Measurements from ENCODE around the gene CIBAR2. TPM values are rescaled to one million over a fixed set of nuclear protein-coding genes. Genes with fewer than 3 reads are reported as not detected.

The CIBAR2 gene
- total RNA-seq, 1 donor from 2014 or later, result 4.9 TPM

DNA sequence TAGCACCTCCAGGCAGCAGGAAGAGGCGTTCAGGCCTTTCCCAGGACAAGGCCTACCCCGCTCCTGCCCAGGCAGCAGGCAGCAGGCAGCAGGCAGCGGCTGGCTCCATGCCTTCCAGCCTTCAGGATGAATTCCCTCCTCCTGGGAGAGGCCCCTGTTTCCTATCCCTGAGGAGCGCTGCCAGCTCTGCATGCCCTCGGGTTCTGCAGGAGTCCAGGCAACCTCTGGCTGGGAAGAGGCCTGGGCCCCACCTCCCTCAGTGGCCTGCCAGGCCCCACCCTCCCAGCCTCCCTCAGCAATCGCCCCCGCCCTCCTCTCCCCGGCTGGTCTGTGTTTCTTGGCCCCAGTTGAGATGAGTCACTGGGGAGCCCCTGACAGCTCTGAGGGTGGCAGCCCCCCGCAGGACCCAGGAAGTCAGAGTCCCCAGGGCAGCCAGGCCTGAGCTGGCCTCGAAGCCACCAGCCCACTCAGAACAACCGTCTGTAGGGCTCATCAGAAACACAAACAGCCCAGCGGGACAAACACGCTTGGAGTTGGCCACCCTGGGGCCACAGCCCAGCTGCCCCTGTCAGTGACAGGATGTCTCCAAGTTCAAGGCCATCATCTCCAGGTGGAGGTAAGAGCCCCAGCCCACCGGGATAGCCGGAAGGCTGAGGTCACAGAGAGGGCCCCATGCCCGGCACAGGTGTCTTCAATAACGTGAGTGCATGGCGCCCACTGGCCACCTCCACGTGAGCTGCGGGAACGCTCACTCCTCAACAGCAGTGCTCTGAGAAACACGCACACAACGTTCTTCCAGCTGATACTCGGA is 39.5 kb upstream of the CIBAR2 start:
- H3K9me3 Mint-ChIP-seq, result no peaks in the 10 kb centered on the region
- peak overlapping the region; percentile 19 for H3K27ac Mint-ChIP-seq
- no peaks in the 10 kb centered on the region for H3K36me3 Mint-ChIP-seq
- no peak overlapping the region for H3K4me3 Mint-ChIP-seq
- H3K27me3 Mint-ChIP-seq, result peaks cover 10% of the 10 kb centered on the region
- no peak for DNase-seq (ENCODE audit: extremely low spot score, unreplicated experiment)
- peaks cover 35% of the 10 kb centered on the region for H3K4me1 Mint-ChIP-seq (ENCODE audit: unreplicated experiment)
- TF ChIP-seq CTCF (conservative IDR thresholded peaks at IDR 0.05), result no peak

DNA sequence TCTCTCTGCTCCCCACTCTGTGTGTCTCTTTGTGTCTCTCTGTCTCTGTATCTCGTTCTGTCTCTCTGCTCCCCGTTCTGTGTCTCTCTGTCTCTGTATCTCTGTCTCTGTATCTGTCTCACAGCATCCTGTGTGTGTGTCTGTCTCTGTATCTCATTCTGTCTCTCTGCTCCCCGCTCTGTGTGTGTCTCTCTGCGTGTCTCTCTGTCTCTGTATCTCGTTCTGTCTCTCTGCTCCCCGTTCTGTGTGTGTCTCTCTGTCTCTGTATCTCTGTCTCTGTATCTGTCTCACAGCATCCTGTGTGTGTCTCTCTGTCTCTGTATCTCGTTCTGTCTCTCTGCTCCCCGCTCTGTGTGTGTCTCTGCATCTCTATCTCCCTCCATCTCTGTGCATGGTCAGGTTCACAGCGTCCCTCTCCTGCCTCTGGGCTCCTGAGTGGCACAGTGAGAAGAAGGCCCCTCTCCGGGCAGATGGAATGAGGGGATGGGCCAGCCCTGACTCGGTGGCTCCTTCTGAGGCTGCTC is 38.9 kb upstream of the CIBAR2 start:
- no peak for TF ChIP-seq CTCF (conservative IDR thresholded peaks at IDR 0.05)

GRCh38 chr16:85150331-85150940 is 38.2 kb upstream of the CIBAR2 start:
- Mint-ChIP-seq H3K9me3 (no peaks in the 10 kb centered on the region), H3K4me1 (ENCODE audit: unreplicated experiment) (peaks cover 38% of the 10 kb centered on the region), H3K27ac (peak overlapping the region; percentile 19), H3K27me3 (peaks cover 10% of the 10 kb centered on the region), H3K4me3 (no peak overlapping the region), H3K36me3 (no peaks in the 10 kb centered on the region)
- DNase-seq (ENCODE audit: extremely low spot score, unreplicated experiment), result no peak
- TF ChIP-seq CTCF (conservative IDR thresholded peaks at IDR 0.05), result no peak

More for the DNA sequence above, 38.9 kb upstream of the CIBAR2 start:
- peak overlapping the region; percentile 19 for H3K27ac Mint-ChIP-seq
- DNase-seq (ENCODE audit: extremely low spot score, unreplicated experiment), result no peak
- H3K27me3 Mint-ChIP-seq, result peaks cover 10% of the 10 kb centered on the region
- H3K36me3 Mint-ChIP-seq, result no peaks in the 10 kb centered on the region
- no peak overlapping the region for H3K4me3 Mint-ChIP-seq
- H3K9me3 Mint-ChIP-seq, result no peaks in the 10 kb centered on the region
- H3K4me1 Mint-ChIP-seq (ENCODE audit: unreplicated experiment), result peaks cover 35% of the 10 kb centered on the region

GRCh38 chr16:85149776-85150175 is 37.5 kb upstream of the CIBAR2 start:
- H3K36me3 Mint-ChIP-seq, result no peaks in the 10 kb centered on the region
- no peak for TF ChIP-seq CTCF (conservative IDR thresholded peaks at IDR 0.05)
- DNase-seq (ENCODE audit: extremely low spot score, unreplicated experiment), result no peak
- H3K4me3 Mint-ChIP-seq, result no peak overlapping the region
- H3K4me1 Mint-ChIP-seq (ENCODE audit: unreplicated experiment), result peaks cover 38% of the 10 kb centered on the region
- H3K27me3 Mint-ChIP-seq, result peaks cover 10% of the 10 kb centered on the region
- H3K27ac Mint-ChIP-seq, result no peak overlapping the region
- no peaks in the 10 kb centered on the region for H3K9me3 Mint-ChIP-seq

- no peak for DNase-seq (ENCODE audit: extremely low spot score, unreplicated experiment)
- H3K9me3 Mint-ChIP-seq, result no peaks in the 10 kb centered on the region
- peaks cover 10% of the 10 kb centered on the region for H3K27me3 Mint-ChIP-seq
- no peak overlapping the region for H3K27ac Mint-ChIP-seq
- peak overlapping the region; percentile 26 for H3K4me3 Mint-ChIP-seq
- TF ChIP-seq CTCF (conservative IDR thresholded peaks at IDR 0.05), result no peak
- no peaks in the 10 kb centered on the region for H3K36me3 Mint-ChIP-seq
- H3K4me1 Mint-ChIP-seq (ENCODE audit: unreplicated experiment), result peaks cover 39% of the 10 kb centered on the region
Observed at GRCh38 chr16:85148931-85149330, 36.7 kb upstream of the CIBAR2 start.

Data from type B pancreatic cell (in vitro differentiated cells).